ENCODE results near the gene INPP5A.

DNA sequence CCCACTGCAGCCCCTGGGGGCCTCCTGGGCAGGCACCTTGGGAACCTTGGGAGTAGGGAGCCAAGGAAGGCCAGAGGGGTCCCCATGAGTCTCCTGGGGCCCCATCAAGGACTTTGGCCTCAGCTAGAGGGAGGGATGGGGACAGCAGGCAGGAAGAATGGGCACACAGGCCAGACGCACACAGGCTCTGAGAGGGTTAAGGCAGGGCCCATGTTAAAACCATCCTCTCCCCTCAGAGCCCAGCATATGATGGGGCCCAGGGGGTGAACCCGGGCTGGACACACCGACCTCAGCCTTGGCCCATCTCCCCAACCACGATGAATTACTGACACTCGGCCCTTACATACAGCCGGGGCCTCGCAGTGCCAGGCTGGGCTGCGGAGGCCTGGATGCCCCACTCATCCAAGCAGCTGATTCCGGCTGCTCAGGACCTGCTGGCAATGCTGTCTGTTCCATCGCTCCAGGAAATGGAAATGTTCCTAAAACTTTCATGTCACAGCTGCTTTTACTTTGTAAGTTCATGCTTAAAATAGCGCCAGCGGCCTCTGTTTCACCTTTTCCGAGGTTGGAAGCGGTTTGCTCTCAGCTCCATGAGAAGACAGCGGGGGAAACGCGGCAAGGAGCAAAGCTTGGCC lies 17.3 kb upstream of the INPP5A start:
- TF ChIP-seq, protein P1, sequence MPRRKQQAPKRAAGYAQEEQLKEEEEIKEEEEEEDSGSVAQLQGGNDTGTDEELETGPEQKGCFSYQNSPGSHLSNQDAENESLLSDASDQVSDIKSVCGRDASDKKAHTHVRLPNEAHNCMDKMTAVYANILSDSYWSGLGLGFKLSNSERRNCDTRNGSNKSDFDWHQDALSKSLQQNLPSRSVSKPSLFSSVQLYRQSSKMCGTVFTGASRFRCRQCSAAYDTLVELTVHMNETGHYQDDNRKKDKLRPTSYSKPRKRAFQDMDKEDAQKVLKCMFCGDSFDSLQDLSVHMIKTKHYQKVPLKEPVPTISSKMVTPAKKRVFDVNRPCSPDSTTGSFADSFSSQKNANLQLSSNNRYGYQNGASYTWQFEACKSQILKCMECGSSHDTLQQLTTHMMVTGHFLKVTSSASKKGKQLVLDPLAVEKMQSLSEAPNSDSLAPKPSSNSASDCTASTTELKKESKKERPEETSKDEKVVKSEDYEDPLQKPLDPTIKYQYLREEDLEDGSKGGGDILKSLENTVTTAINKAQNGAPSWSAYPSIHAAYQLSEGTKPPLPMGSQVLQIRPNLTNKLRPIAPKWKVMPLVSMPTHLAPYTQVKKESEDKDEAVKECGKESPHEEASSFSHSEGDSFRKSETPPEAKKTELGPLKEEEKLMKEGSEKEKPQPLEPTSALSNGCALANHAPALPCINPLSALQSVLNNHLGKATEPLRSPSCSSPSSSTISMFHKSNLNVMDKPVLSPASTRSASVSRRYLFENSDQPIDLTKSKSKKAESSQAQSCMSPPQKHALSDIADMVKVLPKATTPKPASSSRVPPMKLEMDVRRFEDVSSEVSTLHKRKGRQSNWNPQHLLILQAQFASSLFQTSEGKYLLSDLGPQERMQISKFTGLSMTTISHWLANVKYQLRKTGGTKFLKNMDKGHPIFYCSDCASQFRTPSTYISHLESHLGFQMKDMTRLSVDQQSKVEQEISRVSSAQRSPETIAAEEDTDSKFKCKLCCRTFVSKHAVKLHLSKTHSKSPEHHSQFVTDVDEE (CRISPR knock-in tag; IDR thresholded peaks at IDR 0.05) = no peak
- TF ChIP-seq ZNF565 (CRISPR knock-in tag; conservative IDR thresholded peaks at IDR 0.05; ENCODE audit: low read depth) (no peak), ZFP3 (CRISPR knock-in tag; IDR thresholded peaks at IDR 0.05) (no peak), RARB (CRISPR knock-in tag; IDR thresholded peaks at IDR 0.05) (no peak), SNAI2 (CRISPR knock-in tag; IDR thresholded peaks at IDR 0.05) (no peak), ZFP30 (CRISPR knock-in tag; IDR thresholded peaks at IDR 0.05) (no peak), CSDC2 (CRISPR knock-in tag; IDR thresholded peaks at IDR 0.05) (no peak), ISL1 (CRISPR knock-in tag; IDR thresholded peaks at IDR 0.05) (no peak)
- TF ChIP-seq, protein P2, sequence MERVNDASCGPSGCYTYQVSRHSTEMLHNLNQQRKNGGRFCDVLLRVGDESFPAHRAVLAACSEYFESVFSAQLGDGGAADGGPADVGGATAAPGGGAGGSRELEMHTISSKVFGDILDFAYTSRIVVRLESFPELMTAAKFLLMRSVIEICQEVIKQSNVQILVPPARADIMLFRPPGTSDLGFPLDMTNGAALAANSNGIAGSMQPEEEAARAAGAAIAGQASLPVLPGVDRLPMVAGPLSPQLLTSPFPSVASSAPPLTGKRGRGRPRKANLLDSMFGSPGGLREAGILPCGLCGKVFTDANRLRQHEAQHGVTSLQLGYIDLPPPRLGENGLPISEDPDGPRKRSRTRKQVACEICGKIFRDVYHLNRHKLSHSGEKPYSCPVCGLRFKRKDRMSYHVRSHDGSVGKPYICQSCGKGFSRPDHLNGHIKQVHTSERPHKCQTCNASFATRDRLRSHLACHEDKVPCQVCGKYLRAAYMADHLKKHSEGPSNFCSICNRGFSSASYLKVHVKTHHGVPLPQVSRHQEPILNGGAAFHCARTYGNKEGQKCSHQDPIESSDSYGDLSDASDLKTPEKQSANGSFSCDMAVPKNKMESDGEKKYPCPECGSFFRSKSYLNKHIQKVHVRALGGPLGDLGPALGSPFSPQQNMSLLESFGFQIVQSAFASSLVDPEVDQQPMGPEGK (CRISPR knock-in tag; IDR thresholded peaks at IDR 0.05; ENCODE audit: borderline replicate concordance) = no peak
- TF ChIP-seq, protein P3, sequence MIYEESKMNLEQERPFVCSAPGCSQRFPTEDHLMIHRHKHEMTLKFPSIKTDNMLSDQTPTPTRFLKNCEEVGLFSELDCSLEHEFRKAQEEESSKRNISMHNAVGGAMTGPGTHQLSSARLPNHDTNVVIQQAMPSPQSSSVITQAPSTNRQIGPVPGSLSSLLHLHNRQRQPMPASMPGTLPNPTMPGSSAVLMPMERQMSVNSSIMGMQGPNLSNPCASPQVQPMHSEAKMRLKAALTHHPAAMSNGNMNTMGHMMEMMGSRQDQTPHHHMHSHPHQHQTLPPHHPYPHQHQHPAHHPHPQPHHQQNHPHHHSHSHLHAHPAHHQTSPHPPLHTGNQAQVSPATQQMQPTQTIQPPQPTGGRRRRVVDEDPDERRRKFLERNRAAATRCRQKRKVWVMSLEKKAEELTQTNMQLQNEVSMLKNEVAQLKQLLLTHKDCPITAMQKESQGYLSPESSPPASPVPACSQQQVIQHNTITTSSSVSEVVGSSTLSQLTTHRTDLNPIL (CRISPR knock-in tag; IDR thresholded peaks at IDR 0.05; ENCODE audit: low read depth) = no peak

Data from SK-N-SH treated with all-trans-retinoic acid at 6 μM for 48 hours (cell line).